ENCODE measurements around the gene C12orf57. TPM values are rescaled to one million over a fixed set of nuclear protein-coding genes. Genes with fewer than 3 reads are reported as not detected.

Gene C12orf57
- total and polyA plus RNA-seq, 9 of the 15 experiments (the other 6 are each of a cell fraction or from before 2014, with no cell fraction given), result 26.7 to 191 (median 107) TPM

DNA sequence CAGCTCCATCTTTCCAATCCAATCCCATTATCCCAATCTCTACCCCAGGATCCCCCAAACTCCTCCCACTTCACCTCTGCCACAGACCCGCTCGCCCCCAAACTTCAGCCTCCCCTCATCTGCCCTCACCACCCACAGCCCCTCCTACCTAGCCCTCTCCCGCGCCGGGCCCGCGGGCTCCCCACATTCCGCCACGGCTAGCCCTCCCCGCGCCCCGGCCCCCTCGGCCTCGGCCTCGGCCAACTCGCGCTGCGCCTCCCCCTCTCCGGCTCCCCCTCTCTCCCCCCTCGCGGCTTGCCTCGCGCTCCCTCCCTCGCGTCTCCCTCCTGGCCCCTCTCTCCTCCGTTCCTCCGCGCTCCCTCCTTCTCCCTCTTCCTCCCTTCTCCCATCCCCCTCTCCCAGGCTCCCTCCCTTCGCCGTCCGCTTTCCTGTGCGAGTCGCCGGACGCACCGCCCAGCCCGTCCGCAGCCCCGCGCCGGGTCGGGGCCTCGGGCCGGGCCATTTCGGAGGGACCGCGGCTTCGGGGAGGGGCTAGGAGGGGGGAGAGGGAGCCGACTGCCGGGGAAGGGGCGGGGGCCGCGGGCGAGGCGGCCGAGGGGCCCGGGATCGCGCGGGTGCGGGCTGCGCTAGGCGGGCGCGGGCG is 16.3 kb upstream of the C12orf57 start, which contains the start of gene ATN1 (continued):
- TF ChIP-seq, protein P1, sequence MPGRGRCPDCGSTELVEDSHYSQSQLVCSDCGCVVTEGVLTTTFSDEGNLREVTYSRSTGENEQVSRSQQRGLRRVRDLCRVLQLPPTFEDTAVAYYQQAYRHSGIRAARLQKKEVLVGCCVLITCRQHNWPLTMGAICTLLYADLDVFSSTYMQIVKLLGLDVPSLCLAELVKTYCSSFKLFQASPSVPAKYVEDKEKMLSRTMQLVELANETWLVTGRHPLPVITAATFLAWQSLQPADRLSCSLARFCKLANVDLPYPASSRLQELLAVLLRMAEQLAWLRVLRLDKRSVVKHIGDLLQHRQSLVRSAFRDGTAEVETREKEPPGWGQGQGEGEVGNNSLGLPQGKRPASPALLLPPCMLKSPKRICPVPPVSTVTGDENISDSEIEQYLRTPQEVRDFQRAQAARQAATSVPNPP (IDR thresholded peaks at IDR 0.05; ENCODE audit: borderline replicate concordance, insufficient read depth, insufficient read length), result no peak
- no peak for TF ChIP-seq SREBF2 (CRISPR knock-in tag; IDR thresholded peaks at IDR 0.05)

DNA sequence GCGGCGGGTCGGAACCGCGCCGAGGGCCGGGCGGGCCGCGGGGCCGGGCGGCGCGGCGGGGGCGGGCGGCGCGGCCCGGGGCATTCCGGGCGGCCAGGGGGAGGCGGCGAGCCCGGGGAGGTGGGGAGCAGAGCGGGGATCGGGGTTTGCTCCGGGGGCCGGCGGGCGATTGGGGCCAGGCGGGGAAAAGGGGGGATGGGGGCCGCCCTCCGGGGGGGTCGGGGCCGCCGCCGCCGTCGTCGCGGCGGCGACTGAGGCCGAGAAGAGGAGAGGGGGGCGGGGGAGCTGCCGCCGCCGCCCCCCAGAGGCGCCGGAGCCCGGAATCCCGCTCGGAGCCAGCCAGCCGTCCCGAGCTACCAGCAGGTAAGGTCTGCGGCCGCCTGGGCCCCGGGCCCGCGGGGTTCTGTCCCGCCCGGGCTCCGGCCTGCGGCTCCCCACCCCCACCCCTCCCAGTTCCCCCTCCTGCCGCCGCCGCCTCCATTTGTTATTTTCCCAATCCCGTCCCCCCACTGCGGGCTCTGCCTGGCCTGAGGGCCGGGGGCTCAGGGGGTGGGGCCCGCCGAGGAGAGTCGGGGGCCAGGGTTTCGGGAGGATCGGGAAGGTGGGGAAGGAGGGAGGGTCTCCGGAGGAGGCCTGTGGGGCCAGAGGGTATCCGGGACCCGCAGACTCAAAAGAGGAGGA is 15.7 kb upstream of the C12orf57 start:
- CTCF ChIA-PET (ENCODE audit: low intra/inter-chr PET ratio), result no interaction called here
- no peak for TF ChIP-seq CBFA2T2 (conservative IDR thresholded peaks at IDR 0.05)
- no peak for TF ChIP-seq PCBP1 (IDR thresholded peaks at IDR 0.05; ENCODE audit: low read depth, low read length, poor library complexity, severe bottlenecking)
- TF ChIP-seq, protein P2, sequence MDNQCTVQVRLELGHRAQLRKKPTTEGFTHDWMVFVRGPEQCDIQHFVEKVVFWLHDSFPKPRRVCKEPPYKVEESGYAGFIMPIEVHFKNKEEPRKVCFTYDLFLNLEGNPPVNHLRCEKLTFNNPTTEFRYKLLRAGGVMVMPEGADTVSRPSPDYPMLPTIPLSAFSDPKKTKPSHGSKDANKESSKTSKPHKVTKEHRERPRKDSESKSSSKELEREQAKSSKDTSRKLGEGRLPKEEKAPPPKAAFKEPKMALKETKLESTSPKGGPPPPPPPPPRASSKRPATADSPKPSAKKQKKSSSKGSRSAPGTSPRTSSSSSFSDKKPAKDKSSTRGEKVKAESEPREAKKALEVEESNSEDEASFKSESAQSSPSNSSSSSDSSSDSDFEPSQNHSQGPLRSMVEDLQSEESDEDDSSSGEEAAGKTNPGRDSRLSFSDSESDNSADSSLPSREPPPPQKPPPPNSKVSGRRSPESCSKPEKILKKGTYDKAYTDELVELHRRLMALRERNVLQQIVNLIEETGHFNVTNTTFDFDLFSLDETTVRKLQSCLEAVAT (IDR thresholded peaks at IDR 0.05), result 0 out of 4 replicates have a peak, but pooled peaks of 1 of the 2 experiments have one; percentile 16
- TF ChIP-seq NFE2 (IDR thresholded peaks at IDR 0.05; ENCODE audit: low read depth), result no peak
- TF ChIP-seq, protein P3, sequence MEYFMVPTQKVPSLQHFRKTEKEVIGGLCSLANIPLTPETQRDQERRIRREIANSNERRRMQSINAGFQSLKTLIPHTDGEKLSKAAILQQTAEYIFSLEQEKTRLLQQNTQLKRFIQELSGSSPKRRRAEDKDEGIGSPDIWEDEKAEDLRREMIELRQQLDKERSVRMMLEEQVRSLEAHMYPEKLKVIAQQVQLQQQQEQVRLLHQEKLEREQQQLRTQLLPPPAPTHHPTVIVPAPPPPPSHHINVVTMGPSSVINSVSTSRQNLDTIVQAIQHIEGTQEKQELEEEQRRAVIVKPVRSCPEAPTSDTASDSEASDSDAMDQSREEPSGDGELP (CRISPR knock-in tag; IDR thresholded peaks at IDR 0.05; ENCODE audit: borderline replicate concordance), result 0 out of 2 replicates have a peak, but pooled peaks have one; percentile 14
- peak; percentile 40; the same call in 1 of the 2 replicates for TF ChIP-seq ZBTB7A (IDR thresholded peaks at IDR 0.05; ENCODE audit: borderline replicate concordance, control insufficient read depth, low read depth, low read length)
- TF ChIP-seq, protein P4, sequence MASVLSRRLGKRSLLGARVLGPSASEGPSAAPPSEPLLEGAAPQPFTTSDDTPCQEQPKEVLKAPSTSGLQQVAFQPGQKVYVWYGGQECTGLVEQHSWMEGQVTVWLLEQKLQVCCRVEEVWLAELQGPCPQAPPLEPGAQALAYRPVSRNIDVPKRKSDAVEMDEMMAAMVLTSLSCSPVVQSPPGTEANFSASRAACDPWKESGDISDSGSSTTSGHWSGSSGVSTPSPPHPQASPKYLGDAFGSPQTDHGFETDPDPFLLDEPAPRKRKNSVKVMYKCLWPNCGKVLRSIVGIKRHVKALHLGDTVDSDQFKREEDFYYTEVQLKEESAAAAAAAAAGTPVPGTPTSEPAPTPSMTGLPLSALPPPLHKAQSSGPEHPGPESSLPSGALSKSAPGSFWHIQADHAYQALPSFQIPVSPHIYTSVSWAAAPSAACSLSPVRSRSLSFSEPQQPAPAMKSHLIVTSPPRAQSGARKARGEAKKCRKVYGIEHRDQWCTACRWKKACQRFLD (CRISPR knock-in tag; IDR thresholded peaks at IDR 0.05), result peak; percentile 61; the same call in 1 of the 2 replicates
- peak; percentile 18 for TF ChIP-seq CCNT2 (IDR thresholded peaks at IDR 0.05; ENCODE audit: borderline replicate concordance, extremely low read depth, insufficient read length, low read depth, low read length)
- 0 out of 2 replicates have a peak, but pooled peaks have one; percentile 8 for TF ChIP-seq RBFOX2 (IDR thresholded peaks at IDR 0.05; ENCODE audit: low read depth, low read length)

More for the DNA sequence above, 15.7 kb upstream of the C12orf57 start:
- Histone ChIP-seq H3K27ac (ENCODE audit: extremely low read depth, low read depth, low read length) (peak overlapping the region; percentile 63), H3K4me2 (ENCODE audit: insufficient read depth, low read length) (peak overlapping the region; percentile 87), H4K20me1 (replicated peaks; ENCODE audit: control insufficient read depth, insufficient read depth, low read length) (no peaks in the 10 kb centered on the region), H3K9ac (ENCODE audit: insufficient read depth in 1 of 2, low read depth in 2 of 2, low read length in 2 of 2) (peak overlapping the region; percentile 84 to 93), H3K79me2 (ENCODE audit: control insufficient read depth, insufficient read depth, low read length) (peaks cover 50% of the 10 kb centered on the region), H3K36me3 (ENCODE audit: control insufficient read depth, insufficient read depth, low read length) (peaks cover 13% of the 10 kb centered on the region; the same call in 1 of the 3 replicates), H3K27me3 (ENCODE audit: control insufficient read depth in 2 of 2, insufficient read depth in 2 of 2, low read length in 2 of 2) (no peaks in the 10 kb centered on the region), H3K4me1 (replicated peaks in 1 of 2; ENCODE audit: control insufficient read depth in 2 of 2, insufficient read depth in 2 of 2, low read length in 2 of 2) (peaks cover 44 to 46% of the 10 kb centered on the region in 2 experiments; a peak in 4 of 5 replicates), H2AFZ (ENCODE audit: low read depth, low read length) (no peak overlapping the region), H3K4me3 (peak overlapping the region; percentile 76), H3K9me3 (replicated peaks; ENCODE audit: control insufficient read depth, insufficient read depth, low read depth, low read length) (no peaks in the 10 kb centered on the region), H3K9me1 (ENCODE audit: control insufficient read depth, insufficient read depth, low read length) (peaks cover 4% of the 10 kb centered on the region)
- no peak for FAIRE-seq
- no TSS peak for BruUV-seq (replicated peaks)
- in situ Hi-C loops (cut with MboI) (no loop called here), intact Hi-C loops (cut with micrococcal nuclease) (loop anchor here (5.0 kb wide), 1 partner anchor 114 kb away; no protein-coding TSS in a partner anchor)
- POLR2A ChIA-PET, result interaction anchor here (0.6 to 8.1 kb wide), 3 partner anchors 10 to 171 kb away, joined by 4 to 61 read pairs (median 5); partner anchors contain the start of genes C12orf57 and RNU7-1
- ATAC-seq, result no peak
- no CpG with 5 or more reads among the region's 79 CpGs for WGBS (ENCODE audit: insufficient coverage, low coverage, missing lambda C conversion rate)
- DNase-seq (ENCODE audit: extremely low read depth in 1 of 4, low spot score in 3 of 4), result peak in 3 of 4 experiments; percentile 37 to 72 (median 71)
